Fibroblast of mammary gland (primary cell): ENCODE data around the gene WDR82.

ENCODE experiments used
- DNase-seq: peaks from one replicate; pipeline ENCODE4 v3.0.0-alpha.2; 2010; ENCODE audit warnings: low read depth
- H3K4me3 ChIP-seq: 2 replicates; pipeline ENCODE4 v1.5.1; 2011; ENCODE audit warnings: low read depth, mild to moderate bottlenecking, low read length, moderate library complexity; ENCODE audit not compliant: control insufficient read depth
- CTCF ChIP-seq: conservative IDR thresholded peaks from 2 replicates; pipeline ENCODE4 v1.5.1; 2011; ENCODE audit warnings: low read depth, low read length, inconsistent platforms; ENCODE audit not compliant: control insufficient read depth, insufficient read depth

Gene WDR82

GRCh38 chr3:52322466-52322865, 44.0 kb upstream of the WDR82 start:
- no peak overlapping the region for H3K4me3 ChIP-seq
- TF ChIP-seq CTCF = no peak
- no peak for DNase-seq

GRCh38 chr3:52321481-52321880, 43.0 kb upstream of the WDR82 start:
- no peak for TF ChIP-seq CTCF
- no peak for DNase-seq
- H3K4me3 ChIP-seq = no peak overlapping the region

- TF ChIP-seq CTCF = no peak
- no peak overlapping the region for H3K4me3 ChIP-seq
- DNase-seq = no peak
These were observed 41.6 kb upstream of the WDR82 start for GRCh38 chr3:52319921-52320595.

- no peak for DNase-seq
- TF ChIP-seq CTCF = no peak
- H3K4me3 ChIP-seq = no peak overlapping the region
These were observed 39.9 kb upstream of the WDR82 start for GRCh38 chr3:52318186-52318816.

GRCh38 chr3:52317208-52318000, 39.0 kb upstream of the WDR82 start:
- TF ChIP-seq CTCF = no peak
- peak overlapping the region; percentile 16 for H3K4me3 ChIP-seq
- DNase-seq = peak; percentile 17

GRCh38 chr3:52315977-52316764, 37.7 kb upstream of the WDR82 start, which contains the start of gene DNAH1:
TSS of gene DNAH1 (plus strand) at chr3:52316319. CDS start at chr3:52322443, 6,124 bp downstream.
- DNase-seq = no peak
- no peak within 1 kb of the TSS for H3K4me3 ChIP-seq
- TF ChIP-seq CTCF = no peak
